Progenitor cell of endocrine pancreas (in vitro differentiated cells): ENCODE measurements around the gene SORCS2. TPM values are rescaled to one million over a fixed set of nuclear protein-coding genes. Genes with fewer than 3 reads are reported as not detected.
"Not testable (repeated sequence)": the region's sequence is repeated elsewhere in the genome, so short reads cannot be mapped to it uniquely, and the experiment has no call there.

ENCODE experiments used
- DNase-seq: peaks from one replicate; pipeline ENCODE4 v3.0.0; 2021; ENCODE audit warnings: low spot score; ENCODE audit not compliant: unreplicated experiment
- H3K27ac Mint-ChIP-seq: 2 replicates; pipeline ENCODE4 v1.8.0; 2021; ENCODE audit warnings: mild to moderate bottlenecking, moderate library complexity, mixed read lengths
- H3K27me3 Mint-ChIP-seq: 2 replicates; pipeline ENCODE4 v1.8.0; 2021; ENCODE audit warnings: mixed read lengths
- H3K36me3 Mint-ChIP-seq: 2 replicates; pipeline ENCODE4 v1.8.0; 2022; ENCODE audit warnings: mixed read lengths; ENCODE audit not compliant: insufficient read depth
- H3K4me1 Mint-ChIP-seq: 2 replicates; pipeline ENCODE4 v1.8.0; 2021; ENCODE audit warnings: low read depth, mixed read lengths
- H3K4me3 Mint-ChIP-seq: 2 replicates; pipeline ENCODE4 v1.8.0; 2021; ENCODE audit warnings: low read depth, mild to moderate bottlenecking, moderate library complexity, mixed read lengths
- H3K9me3 Mint-ChIP-seq: 2 replicates; pipeline ENCODE4 v1.8.0; 2021; ENCODE audit warnings: low read depth, mixed read lengths
- CTCF ChIP-seq: fragments of 200-600 bp; sonication (generic); IDR thresholded peaks from one replicate; pipeline ENCODE4 v1.5.0; 2021; ENCODE audit warnings: antibody characterized with exemption, mild to moderate bottlenecking; ENCODE audit not compliant: unreplicated experiment
- total RNA-seq: library from RNA; stranded (reverse); gene quantifications from 2 replicates; pipeline ENCODE4 v1.2.1, GENCODE V29; 2021

The SORCS2 gene
- total RNA-seq, 1 donor from 2014 or later = 2.2 TPM

DNA sequence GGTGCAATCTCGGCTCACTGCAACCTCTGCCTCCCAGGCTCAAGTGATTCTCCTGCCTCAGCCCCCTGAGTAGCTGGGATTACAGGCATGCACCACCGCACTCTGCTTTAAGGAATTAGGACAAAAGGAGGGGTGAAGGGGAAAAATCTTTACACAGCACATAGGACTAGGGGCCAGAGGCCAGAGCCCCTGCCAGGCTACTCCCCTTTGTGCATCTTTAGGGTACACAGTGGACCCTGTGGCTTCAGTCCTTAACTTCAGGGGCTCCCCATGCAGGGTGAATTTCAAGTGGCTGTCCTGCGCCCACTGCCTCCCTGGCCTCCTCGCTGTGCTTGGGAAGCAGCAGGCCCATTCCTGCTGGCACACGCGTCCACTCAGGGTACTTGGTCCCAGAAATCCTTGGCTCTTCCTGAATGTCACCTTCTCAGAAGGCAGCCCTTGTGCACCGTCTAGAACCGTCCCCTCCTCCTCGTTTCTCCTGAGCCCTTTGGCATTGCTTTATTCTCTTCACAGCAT is 381.3 kb downstream of the SORCS2 start:
- DNase-seq = no peak
- H3K27ac Mint-ChIP-seq = no peak overlapping the region
- H3K9me3 Mint-ChIP-seq = peaks cover 29% of the 10 kb centered on the region
- TF ChIP-seq CTCF = no peak
- no peak overlapping the region for H3K4me3 Mint-ChIP-seq
- H3K27me3 Mint-ChIP-seq = peaks cover 15% of the 10 kb centered on the region
- peaks cover 5% of the 10 kb centered on the region for H3K4me1 Mint-ChIP-seq
- peaks cover 2% of the 10 kb centered on the region for H3K36me3 Mint-ChIP-seq

- Mint-ChIP-seq H3K4me1 (peaks cover 5% of the 10 kb centered on the region), H3K27me3 (peaks cover 15% of the 10 kb centered on the region), H3K9me3 (peaks cover 32% of the 10 kb centered on the region), H3K36me3 (peaks cover 2% of the 10 kb centered on the region), H3K4me3 (no peak overlapping the region), H3K27ac (no peak overlapping the region)
- no peak for TF ChIP-seq CTCF
- no peak for DNase-seq
Measured at GRCh38 chr4:7574287-7575014, 382.1 kb downstream of the SORCS2 start.

DNA sequence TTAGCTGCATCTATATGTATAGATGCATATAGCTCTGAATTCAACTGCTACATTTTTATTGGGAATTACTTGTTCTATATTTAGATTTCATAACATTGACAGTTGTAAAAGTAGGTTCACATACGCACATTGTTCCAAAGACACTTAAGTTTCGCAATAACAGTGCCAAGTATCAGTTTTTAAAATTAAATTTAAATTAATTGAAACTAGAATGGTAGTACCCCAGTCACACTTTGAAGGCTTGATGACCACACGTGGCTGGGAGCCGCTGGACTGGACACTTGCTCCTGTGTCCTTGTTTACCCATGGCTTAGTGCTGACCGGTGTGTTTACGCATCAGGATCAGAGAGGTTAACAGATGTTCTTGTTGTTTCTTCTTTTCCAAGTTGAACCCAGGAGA is 383.1 kb downstream of the SORCS2 start:
- Mint-ChIP-seq H3K4me1 (peaks cover 5% of the 10 kb centered on the region), H3K27me3 (peaks cover 15% of the 10 kb centered on the region), H3K9me3 (peaks cover 32% of the 10 kb centered on the region), H3K36me3 (peaks cover 2% of the 10 kb centered on the region), H3K27ac (no peak overlapping the region), H3K4me3 (no peak overlapping the region)
- DNase-seq = no peak
- TF ChIP-seq CTCF = no peak

DNA sequence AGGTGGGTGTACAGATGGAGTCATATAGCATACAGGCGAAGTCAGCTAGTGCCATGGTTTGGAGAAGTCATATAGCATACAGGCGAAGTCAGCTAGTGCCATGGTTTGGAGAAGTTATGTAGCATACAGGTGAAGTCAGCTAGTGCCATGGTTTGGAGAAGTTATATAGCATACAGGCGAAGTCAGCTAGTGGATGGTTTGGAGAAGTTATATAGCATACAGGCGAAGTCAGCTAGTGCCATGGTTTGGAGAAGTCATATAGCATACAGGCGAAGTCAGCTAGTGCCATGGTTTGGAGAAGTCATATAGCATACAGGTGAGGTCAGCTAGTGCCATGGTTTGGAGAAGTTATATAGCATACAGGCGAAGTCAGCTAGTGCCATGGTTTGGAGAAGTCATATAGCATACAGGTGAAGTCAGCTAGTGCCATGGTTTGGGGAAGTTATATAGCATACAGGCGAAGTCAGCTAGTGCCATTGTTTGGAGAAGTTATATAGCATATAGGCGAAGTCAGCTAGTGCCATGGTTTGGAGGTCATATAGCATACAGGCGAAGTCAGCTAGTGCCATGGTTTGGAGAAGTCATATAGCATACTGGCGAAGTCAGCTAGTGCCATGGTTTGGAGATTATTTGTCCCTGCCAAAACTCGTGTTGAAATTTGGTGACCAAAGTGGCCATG is 385.2 kb downstream of the SORCS2 start:
- not testable (repeated sequence) for H3K4me3 Mint-ChIP-seq, H3K27ac Mint-ChIP-seq, H3K4me1 Mint-ChIP-seq, DNase-seq, H3K36me3 Mint-ChIP-seq
- Mint-ChIP-seq H3K9me3 (peaks cover 32% of the 10 kb centered on the region), H3K27me3 (peaks cover 15% of the 10 kb centered on the region)

GRCh38 chr4:7581477-7581876 is 389.1 kb downstream of the SORCS2 start:
- peak; percentile 80 for DNase-seq
- H3K9me3 Mint-ChIP-seq = peaks cover 22% of the 10 kb centered on the region
- TF ChIP-seq CTCF = no peak
- H3K4me3 Mint-ChIP-seq = no peak overlapping the region
- peaks cover 14% of the 10 kb centered on the region for H3K27me3 Mint-ChIP-seq
- peaks cover under 1% of the 10 kb centered on the region for H3K36me3 Mint-ChIP-seq
- H3K27ac Mint-ChIP-seq = no peak overlapping the region
- no peaks in the 10 kb centered on the region for H3K4me1 Mint-ChIP-seq
